Nephron (organoid): ENCODE results near the gene NKAIN2.

Source experiments
- H3K27ac Mint-ChIP-seq, 3 experiments: 2 replicates each; pipeline ENCODE4 v1.8.0; 2020; ENCODE audit warnings: mixed read lengths in 3 of 3, mild to moderate bottlenecking in 2 of 3, moderate library complexity in 1 of 3
- H3K27me3 Mint-ChIP-seq: 2 replicates; pipeline ENCODE4 v1.8.0; 2021; ENCODE audit warnings: low read depth, mild to moderate bottlenecking, moderate library complexity, mixed read lengths
- H3K36me3 Mint-ChIP-seq: 2 replicates; pipeline ENCODE4 v1.8.0; 2020; ENCODE audit warnings: low read depth, mixed read lengths
- H3K4me1 Mint-ChIP-seq: 2 replicates; pipeline ENCODE4 v1.8.0; 2020; ENCODE audit warnings: mixed read lengths
- H3K4me3 Mint-ChIP-seq, 3 experiments: 2 replicates each; pipeline ENCODE4 v1.8.0; 2020; ENCODE audit warnings: mild to moderate bottlenecking in 3 of 3, mixed read lengths in 3 of 3, moderate library complexity in 2 of 3
- H3K9me3 Mint-ChIP-seq: 2 replicates; pipeline ENCODE4 v1.8.0; 2020; ENCODE audit warnings: mixed read lengths
- TF ChIP-seq, protein P1 (sequence below), 3 experiments: fragments of 200-600 bp; sonication (generic); IDR thresholded peaks; one replicate each; pipeline ENCODE4 v1.5.0; 2021; ENCODE audit warnings: antibody characterized with exemption in 3 of 3; ENCODE audit not compliant: unreplicated experiment in 3 of 3

The NKAIN2 gene

DNA sequence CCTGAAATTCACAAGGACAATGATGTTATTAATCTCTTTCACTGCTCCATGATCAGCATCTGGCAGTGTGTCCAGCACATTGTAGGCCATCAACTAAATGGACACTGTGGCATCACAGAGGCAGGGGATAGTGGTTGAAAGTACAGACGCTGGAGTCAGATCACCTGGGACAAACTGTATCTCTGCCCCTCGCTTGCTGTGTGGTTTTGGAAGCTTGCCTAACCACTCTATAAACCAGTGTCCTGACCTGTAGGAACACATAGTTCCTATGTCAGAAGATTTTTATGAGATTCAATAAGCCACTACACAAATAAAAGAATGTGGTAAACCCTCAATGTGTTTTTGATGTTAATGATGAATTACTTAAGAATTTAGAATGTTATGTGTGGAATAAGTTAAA, 939.3 kb downstream of the NKAIN2 start:
- Mint-ChIP-seq H3K4me3 (no peak overlapping the region), H3K27me3 (no peaks in the 10 kb centered on the region), H3K27ac (no peak overlapping the region), H3K4me1 (peaks cover 9% of the 10 kb centered on the region), H3K9me3 (no peaks in the 10 kb centered on the region), H3K36me3 (no peaks in the 10 kb centered on the region)
- TF ChIP-seq, protein P1, sequence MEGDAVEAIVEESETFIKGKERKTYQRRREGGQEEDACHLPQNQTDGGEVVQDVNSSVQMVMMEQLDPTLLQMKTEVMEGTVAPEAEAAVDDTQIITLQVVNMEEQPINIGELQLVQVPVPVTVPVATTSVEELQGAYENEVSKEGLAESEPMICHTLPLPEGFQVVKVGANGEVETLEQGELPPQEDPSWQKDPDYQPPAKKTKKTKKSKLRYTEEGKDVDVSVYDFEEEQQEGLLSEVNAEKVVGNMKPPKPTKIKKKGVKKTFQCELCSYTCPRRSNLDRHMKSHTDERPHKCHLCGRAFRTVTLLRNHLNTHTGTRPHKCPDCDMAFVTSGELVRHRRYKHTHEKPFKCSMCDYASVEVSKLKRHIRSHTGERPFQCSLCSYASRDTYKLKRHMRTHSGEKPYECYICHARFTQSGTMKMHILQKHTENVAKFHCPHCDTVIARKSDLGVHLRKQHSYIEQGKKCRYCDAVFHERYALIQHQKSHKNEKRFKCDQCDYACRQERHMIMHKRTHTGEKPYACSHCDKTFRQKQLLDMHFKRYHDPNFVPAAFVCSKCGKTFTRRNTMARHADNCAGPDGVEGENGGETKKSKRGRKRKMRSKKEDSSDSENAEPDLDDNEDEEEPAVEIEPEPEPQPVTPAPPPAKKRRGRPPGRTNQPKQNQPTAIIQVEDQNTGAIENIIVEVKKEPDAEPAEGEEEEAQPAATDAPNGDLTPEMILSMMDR (IDR thresholded peaks at IDR 0.05; ENCODE audit: unreplicated experiment in 3 of 3), result no peak

DNA sequence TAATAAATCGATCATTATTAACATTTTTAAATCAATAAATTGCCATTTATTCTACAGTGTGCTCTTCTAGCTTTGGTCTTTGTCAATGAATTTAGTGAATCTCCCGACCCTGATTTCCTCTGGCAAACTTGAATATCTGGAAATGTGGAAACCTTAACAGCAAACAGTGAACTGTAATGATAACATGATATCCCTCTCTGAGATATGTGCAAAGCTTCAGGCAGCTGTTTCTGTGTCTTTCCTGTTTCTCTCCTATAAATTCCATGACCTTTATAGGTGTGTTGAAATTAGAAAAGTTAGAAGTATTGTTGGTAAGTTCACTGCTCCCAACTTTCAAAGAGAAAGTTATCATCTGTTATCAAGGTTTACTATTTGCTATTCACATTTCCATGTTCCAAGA, 939.8 kb downstream of the NKAIN2 start:
- Mint-ChIP-seq H3K36me3 (no peaks in the 10 kb centered on the region), H3K27ac (no peak overlapping the region), H3K27me3 (no peaks in the 10 kb centered on the region), H3K4me1 (peaks cover 9% of the 10 kb centered on the region), H3K4me3 (no peak overlapping the region), H3K9me3 (no peaks in the 10 kb centered on the region)
- TF ChIP-seq, protein P1 (IDR thresholded peaks at IDR 0.05; ENCODE audit: unreplicated experiment in 3 of 3), result no peak

DNA sequence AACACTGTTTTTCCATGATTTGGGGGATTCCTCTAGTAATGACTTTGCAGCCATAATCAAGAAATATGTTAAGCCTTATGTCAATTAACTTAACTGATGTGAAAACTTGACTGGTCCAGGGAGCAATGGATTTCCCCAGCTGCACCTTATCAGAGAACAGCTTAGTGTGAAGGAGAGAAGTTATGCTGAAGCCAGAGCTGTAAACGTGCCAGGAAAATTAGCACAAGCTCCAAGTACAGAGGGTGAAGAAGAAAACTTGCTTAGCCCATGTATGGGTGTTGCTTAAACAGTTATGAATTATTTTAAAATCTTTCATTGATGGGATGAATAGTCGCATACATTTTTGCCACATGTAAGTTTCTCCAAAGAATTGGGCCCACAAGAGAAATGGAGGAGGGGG, 943.7 kb downstream of the NKAIN2 start:
- H3K9me3 Mint-ChIP-seq, result no peaks in the 10 kb centered on the region
- H3K4me1 Mint-ChIP-seq, result peaks cover 24% of the 10 kb centered on the region
- H3K27ac Mint-ChIP-seq, result peak overlapping the region in 2 of 3 experiments; percentile 46 to 60
- H3K27me3 Mint-ChIP-seq, result no peaks in the 10 kb centered on the region
- no peak overlapping the region for H3K4me3 Mint-ChIP-seq
- TF ChIP-seq, protein P1 (IDR thresholded peaks at IDR 0.05; ENCODE audit: unreplicated experiment in 3 of 3), result no peak
- no peaks in the 10 kb centered on the region for H3K36me3 Mint-ChIP-seq

DNA sequence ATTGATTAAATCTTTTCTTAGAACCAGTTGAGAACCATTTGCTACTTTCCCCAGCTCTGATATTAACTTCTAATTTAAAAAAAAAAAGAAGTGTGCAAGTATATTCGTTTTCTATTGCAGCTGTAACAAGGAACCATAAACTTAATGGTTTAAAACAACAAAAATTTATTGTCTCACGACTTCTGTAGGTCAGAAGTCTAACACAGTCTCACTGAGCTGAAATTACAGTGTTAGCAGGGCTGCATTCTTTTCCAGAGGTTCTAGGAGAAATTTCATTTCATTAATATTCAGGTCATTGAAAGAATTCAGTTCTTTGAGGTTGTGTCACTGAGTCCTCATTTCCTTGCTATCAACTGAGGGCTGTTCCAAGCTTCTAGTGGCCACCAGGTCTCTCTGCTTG, 945.1 kb downstream of the NKAIN2 start:
- Mint-ChIP-seq H3K9me3 (no peaks in the 10 kb centered on the region), H3K27ac (no peak overlapping the region), H3K4me3 (no peak overlapping the region), H3K4me1 (peaks cover 29% of the 10 kb centered on the region), H3K36me3 (no peaks in the 10 kb centered on the region), H3K27me3 (no peaks in the 10 kb centered on the region)
- TF ChIP-seq, protein P1 (IDR thresholded peaks at IDR 0.05; ENCODE audit: unreplicated experiment in 3 of 3), result no peak

DNA sequence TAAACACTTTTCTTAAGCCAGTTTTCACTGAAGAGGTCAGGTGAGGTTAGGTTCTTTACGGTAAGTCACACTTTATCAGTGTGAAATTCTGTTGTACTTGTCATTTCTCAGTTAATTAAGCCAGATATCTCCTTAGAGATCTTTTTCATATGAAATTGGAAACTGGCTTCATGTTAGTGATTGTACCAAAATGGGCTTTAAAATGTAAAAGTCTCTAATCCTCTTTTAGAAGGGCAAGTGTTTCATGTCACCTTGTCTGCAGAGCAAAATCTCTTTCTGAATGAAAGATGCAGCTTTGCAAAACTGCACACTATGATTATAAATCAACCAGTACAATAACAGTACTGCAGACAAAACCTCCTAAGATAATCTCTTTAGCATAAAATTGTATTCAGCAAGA, 949.3 kb downstream of the NKAIN2 start:
- Mint-ChIP-seq H3K4me1 (peaks cover 20% of the 10 kb centered on the region), H3K27ac (peak overlapping the region in 1 of 3 experiments; percentile 16), H3K9me3 (no peaks in the 10 kb centered on the region), H3K27me3 (no peaks in the 10 kb centered on the region), H3K4me3 (no peak overlapping the region), H3K36me3 (no peaks in the 10 kb centered on the region)
- TF ChIP-seq, protein P1 (IDR thresholded peaks at IDR 0.05; ENCODE audit: unreplicated experiment in 3 of 3), result no peak

DNA sequence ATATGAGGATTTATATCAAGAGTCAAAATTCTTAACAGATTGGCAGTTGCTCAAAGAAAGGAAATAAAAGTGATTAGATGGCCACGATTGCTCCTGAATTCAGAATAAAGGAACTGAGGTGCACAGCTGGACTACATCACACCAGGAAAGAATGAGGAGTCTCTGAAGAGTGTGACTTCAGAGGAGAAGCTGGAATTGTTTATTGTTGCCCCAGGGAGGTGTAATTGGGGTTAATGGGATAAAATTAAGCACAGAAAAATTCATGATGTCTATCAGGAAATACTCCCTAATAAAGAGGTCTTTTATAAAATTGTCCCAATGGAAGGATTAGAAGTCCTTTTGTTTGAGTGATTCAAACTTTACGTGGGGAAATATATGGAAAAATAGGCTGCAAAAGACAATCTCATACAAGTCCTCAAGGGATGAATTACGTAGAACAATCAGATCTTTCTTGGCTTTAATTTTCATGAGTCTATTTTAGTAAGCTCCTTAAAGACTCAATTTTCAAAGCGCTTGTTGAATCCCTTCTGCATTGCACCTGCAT, 950.0 kb downstream of the NKAIN2 start:
- no peaks in the 10 kb centered on the region for H3K9me3 Mint-ChIP-seq

More for the DNA sequence above, 950.0 kb downstream of the NKAIN2 start:
- no peaks in the 10 kb centered on the region for H3K27me3 Mint-ChIP-seq
- no peak overlapping the region for H3K4me3 Mint-ChIP-seq
- H3K27ac Mint-ChIP-seq, result peak overlapping the region; percentile 2 to 38 (median 16)
- TF ChIP-seq, protein P1 (IDR thresholded peaks at IDR 0.05; ENCODE audit: unreplicated experiment in 3 of 3), result no peak
- H3K4me1 Mint-ChIP-seq, result peaks cover 20% of the 10 kb centered on the region
- H3K36me3 Mint-ChIP-seq, result no peaks in the 10 kb centered on the region
